Choroid plexus epithelial cell (primary cell): ENCODE data around the gene COL18A1.
"Not testable (repeated sequence)": the region's sequence is repeated elsewhere in the genome, so short reads cannot be mapped to it uniquely, and the experiment has no call there.

Source experiments
- DNase-seq: peaks from one replicate; pipeline ENCODE4 v3.0.0-alpha.2; 2010; ENCODE audit warnings: low read depth
- H3K4me3 ChIP-seq: 2 replicates; pipeline ENCODE4 v1.5.1; 2011; ENCODE audit warnings: low read depth, mild to moderate bottlenecking, control low read depth, low read length, moderate library complexity
- TF ChIP-seq, protein P1 (sequence below): conservative IDR thresholded peaks from 2 replicates; pipeline ENCODE4 v1.5.1; 2011; ENCODE audit warnings: low read depth, mild to moderate bottlenecking, control low read depth, inconsistent platforms, low read length, moderate library complexity

The COL18A1 gene

DNA sequence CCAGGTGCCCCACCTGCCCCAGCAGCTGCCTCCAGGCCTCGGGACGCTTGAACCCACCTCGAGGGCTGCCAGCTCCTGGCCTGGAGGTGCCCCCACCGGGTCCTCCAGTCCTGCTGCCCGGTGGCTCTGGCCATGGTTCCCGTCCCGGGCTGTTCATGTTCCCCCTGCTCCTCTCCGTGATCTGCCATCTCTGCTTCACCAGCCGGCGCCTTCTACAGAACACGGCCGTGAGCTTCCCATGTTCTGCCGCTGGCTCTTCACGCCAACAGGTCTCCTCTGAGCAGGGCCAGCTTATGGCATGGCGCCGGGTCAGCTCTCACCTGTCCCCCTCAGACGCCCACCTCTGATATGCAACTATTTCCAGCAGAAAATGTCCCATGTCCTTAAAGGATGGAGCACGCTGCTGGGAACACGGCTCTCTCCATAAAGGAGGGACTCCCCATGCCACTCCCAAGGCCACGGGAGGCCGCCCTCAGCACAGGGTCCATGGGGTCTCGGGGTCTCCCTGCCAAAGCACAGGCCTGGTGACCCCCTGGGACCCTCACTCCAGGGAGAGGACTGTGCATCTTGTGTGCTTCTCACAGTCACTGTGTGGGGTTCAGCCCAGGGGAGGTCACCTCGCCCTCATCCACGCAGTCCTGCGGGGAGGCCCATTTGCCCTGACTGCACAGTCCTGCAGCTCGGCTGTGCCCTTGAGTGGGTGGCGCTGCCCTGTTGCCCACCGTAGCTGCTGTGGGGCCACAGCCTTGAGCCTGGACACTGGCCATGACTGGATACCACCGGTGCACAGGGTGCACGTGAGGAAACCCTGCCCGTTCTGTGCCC is 36.7 kb downstream of the COL18A1 start:
- TF ChIP-seq, protein P1, sequence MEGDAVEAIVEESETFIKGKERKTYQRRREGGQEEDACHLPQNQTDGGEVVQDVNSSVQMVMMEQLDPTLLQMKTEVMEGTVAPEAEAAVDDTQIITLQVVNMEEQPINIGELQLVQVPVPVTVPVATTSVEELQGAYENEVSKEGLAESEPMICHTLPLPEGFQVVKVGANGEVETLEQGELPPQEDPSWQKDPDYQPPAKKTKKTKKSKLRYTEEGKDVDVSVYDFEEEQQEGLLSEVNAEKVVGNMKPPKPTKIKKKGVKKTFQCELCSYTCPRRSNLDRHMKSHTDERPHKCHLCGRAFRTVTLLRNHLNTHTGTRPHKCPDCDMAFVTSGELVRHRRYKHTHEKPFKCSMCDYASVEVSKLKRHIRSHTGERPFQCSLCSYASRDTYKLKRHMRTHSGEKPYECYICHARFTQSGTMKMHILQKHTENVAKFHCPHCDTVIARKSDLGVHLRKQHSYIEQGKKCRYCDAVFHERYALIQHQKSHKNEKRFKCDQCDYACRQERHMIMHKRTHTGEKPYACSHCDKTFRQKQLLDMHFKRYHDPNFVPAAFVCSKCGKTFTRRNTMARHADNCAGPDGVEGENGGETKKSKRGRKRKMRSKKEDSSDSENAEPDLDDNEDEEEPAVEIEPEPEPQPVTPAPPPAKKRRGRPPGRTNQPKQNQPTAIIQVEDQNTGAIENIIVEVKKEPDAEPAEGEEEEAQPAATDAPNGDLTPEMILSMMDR, result no peak
- no peak overlapping the region for H3K4me3 ChIP-seq
- DNase-seq, result no peak

DNA sequence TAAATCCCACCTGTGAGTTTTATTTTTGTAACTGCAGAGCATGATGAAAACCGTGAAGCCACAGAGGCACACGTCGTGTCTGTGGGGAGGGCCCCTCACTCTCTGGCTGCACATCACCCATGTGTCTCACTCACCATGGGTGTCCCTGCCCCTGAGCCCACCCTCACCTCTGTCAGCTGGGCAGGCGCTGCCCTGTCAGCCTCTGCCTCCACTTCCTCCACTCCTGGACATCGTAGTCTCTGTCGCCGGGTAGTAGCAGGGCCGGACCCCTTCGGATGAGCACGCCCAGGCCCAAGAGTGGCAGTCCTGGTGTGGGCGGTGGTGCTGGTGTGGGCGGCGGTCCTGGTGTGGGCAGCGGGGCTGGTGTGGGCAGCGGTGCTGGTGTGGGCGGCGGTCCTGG is 37.3 kb downstream of the COL18A1 start:
- TF ChIP-seq, protein P1, result no peak
- H3K4me3 ChIP-seq, result no peak overlapping the region
- DNase-seq, result no peak

DNA sequence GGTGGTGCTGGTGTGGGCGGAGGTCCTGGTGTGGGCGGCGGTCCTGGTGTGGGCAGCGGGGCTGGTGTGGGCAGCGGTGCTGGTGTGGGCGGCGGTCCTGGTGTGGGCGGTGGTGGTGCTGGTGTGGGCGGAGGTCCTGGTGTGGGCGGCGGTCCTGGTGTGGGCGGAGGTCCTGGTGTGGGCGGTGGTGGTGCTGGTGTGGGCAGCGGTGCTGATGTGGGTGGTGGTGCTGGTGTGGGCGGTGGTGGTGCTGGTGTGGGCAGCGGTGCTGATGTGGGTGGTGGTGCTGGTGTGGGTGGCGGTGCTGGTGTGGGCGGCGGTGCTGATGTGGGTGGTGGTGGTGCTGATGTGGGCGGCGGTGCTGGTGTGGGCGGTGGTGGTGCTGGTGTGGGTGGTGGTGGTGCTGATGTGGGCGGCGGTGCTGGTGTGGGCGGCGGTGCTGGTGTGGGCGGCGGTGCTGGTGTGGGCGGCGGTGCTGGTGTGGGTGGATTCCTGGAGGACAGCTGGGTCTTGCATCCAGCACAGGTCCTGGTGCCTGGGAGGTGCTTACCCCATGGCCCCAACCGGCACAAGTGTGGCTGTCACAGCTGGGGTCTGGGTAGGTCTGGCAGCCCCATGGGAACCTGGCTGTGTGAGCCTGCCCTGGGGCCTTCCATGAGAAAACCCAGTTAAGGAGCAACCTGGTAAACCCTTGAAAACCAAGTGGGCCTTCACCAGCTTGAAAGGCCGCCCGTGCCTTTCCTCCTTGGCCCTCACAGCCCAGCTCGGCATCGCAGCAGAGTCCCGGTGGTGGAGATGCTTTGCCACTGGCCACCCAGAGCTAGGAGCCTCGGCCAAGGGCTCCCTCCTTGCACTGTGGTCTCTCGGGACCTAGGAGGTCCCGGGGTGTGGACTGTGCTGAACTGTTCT is 38.0 kb downstream of the COL18A1 start:
- not testable (repeated sequence) for DNase-seq, H3K4me3 ChIP-seq

- TF ChIP-seq, protein P1, result peak; percentile 25
- H3K4me3 ChIP-seq, result no peak overlapping the region
- no peak for DNase-seq
Observed at GRCh38 chr21:45443595-45444181, 38.7 kb downstream of the COL18A1 start.

- TF ChIP-seq, protein P1, result no peak
- no peak for DNase-seq
- H3K4me3 ChIP-seq, result no peak overlapping the region
Observed at GRCh38 chr21:45444385-45444784, 39.4 kb downstream of the COL18A1 start.

- TF ChIP-seq, protein P1, result no peak
- no peak for DNase-seq
- no peak overlapping the region for H3K4me3 ChIP-seq
Observed at GRCh38 chr21:45445369-45445768, 40.4 kb downstream of the COL18A1 start.

DNA sequence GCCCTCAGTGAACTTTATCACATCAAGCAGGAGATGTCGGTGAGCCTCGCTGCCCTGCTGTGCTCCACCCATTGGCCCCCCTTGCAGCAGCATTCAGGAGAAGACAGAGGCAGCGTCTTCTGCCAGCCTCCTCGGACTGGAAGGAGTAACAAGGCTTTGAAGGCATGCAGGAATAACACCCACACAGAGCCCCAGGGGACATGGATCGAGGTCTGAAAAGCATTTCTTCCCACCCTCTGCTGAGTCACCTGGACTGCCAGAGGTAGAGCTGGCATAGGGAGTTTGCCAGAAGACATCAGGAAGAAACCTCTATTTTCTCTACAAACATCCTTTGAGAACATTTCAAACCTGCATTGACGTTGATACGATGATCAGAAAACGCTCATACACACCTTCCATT is 42.9 kb downstream of the COL18A1 start:
- H3K4me3 ChIP-seq, result no peak overlapping the region
- TF ChIP-seq, protein P1, result no peak
- no peak for DNase-seq
